DOHH2 (cell line): ENCODE measurements around the gene SLC13A2.

Experiments
- H3F3A ChIP-seq: fragments of 200-600 bp; sonication (generic), shearing (Covaris generic); 2 replicates; pipeline ENCODE4 v1.6.0; 2016; ENCODE audit warnings: antibody characterized with exemption, mild to moderate bottlenecking; ENCODE audit not compliant: control insufficient read depth, insufficient read depth
- H3K27ac ChIP-seq: fragments of 200-600 bp; sonication (generic); 2 replicates; pipeline ENCODE4 v1.5.1; 2014; ENCODE audit warnings: low read depth, mild to moderate bottlenecking, low read length, moderate library complexity
- H3K27me3 ChIP-seq: fragments of 200-600 bp; sonication (generic); 2 replicates; pipeline ENCODE4 v1.6.1; 2014; ENCODE audit warnings: mild to moderate bottlenecking, low read length, mixed read lengths; ENCODE audit not compliant: control insufficient read depth
- H3K36me3 ChIP-seq: fragments of 200-600 bp; sonication (generic); 2 replicates; pipeline ENCODE4 v1.6.1; 2014; ENCODE audit warnings: mild to moderate bottlenecking, low read length, moderate library complexity, mixed read lengths; ENCODE audit not compliant: control insufficient read depth
- H3K4me1 ChIP-seq: fragments of 200-600 bp; sonication (generic); 2 replicates; pipeline ENCODE4 v1.6.1; 2014; ENCODE audit warnings: mild to moderate bottlenecking, low read length, mixed read lengths; ENCODE audit not compliant: control insufficient read depth
- H3K4me2 ChIP-seq: fragments of 200-600 bp; sonication (generic); 2 replicates; pipeline ENCODE4 v1.6.0; 2014; ENCODE audit warnings: mild to moderate bottlenecking, low read length, moderate library complexity
- H3K4me3 ChIP-seq: fragments of 200-600 bp; sonication (generic); 2 replicates; pipeline ENCODE4 v1.5.1; 2014; ENCODE audit warnings: mild to moderate bottlenecking, low read length, mixed read lengths
- H3K79me2 ChIP-seq: fragments of 200-600 bp; sonication (generic); 2 replicates; pipeline ENCODE4 v1.6.1; 2014; ENCODE audit warnings: mild to moderate bottlenecking, low read length, mixed read lengths; ENCODE audit not compliant: control insufficient read depth
- H3K9me2 ChIP-seq: fragments of 200-600 bp; sonication (generic); replicated peaks from 2 replicates; pipeline ENCODE4 v1.6.1; 2014; ENCODE audit warnings: mild to moderate bottlenecking, low read length, mixed read lengths; ENCODE audit not compliant: control insufficient read depth
- H3K9me3 ChIP-seq: fragments of 200-600 bp; sonication (generic); 2 replicates; pipeline ENCODE4 v1.6.1; 2014; ENCODE audit warnings: antibody characterized with exemption, low read length, mixed read lengths; ENCODE audit not compliant: control insufficient read depth, insufficient read depth
- H4K20me1 ChIP-seq: fragments of 200-600 bp; sonication (generic); 2 replicates; pipeline ENCODE4 v1.6.0; 2014; ENCODE audit warnings: low read depth, mild to moderate bottlenecking, antibody characterized with exemption, low read length, moderate library complexity; ENCODE audit not compliant: control insufficient read depth, insufficient read depth
- CTCF ChIP-seq: fragments of 200-600 bp; sonication (generic); IDR thresholded peaks from one replicate; pipeline ENCODE4 v1.5.1; 2014; ENCODE audit warnings: antibody characterized with exemption, mild to moderate bottlenecking, low read depth, low read length; ENCODE audit not compliant: poor library complexity, severe bottlenecking
- EZH2phosphoT487 ChIP-seq: fragments of 200-600 bp; sonication (generic); IDR thresholded peaks from 2 replicates; pipeline ENCODE4 v1.6.1; 2017; ENCODE audit warnings: borderline replicate concordance, mild to moderate bottlenecking, antibody characterized with exemption, low read length, moderate library complexity, mixed read lengths

SLC13A2 gene

GRCh38 chr17:28508211-28508724 is 34.8 kb downstream of the SLC13A2 start:
- Histone ChIP-seq H3K9me3 (no peaks in the 10 kb centered on the region), H3K27me3 (peaks cover 20% of the 10 kb centered on the region), H3K4me1 (no peaks in the 10 kb centered on the region), H3K4me2 (no peak overlapping the region), H3K9me2 (no peaks in the 10 kb centered on the region), H3K27ac (no peak overlapping the region), H3F3A (no peaks in the 10 kb centered on the region), H3K36me3 (no peaks in the 10 kb centered on the region), H3K4me3 (no peak overlapping the region), H4K20me1 (no peaks in the 10 kb centered on the region), H3K79me2 (no peaks in the 10 kb centered on the region)
- TF ChIP-seq CTCF (no peak), EZH2phosphoT487 (no peak)

- Histone ChIP-seq H3K4me3 (no peak overlapping the region), H3K36me3 (no peaks in the 10 kb centered on the region), H3F3A (no peaks in the 10 kb centered on the region), H3K9me2 (no peaks in the 10 kb centered on the region), H3K79me2 (no peaks in the 10 kb centered on the region), H4K20me1 (no peaks in the 10 kb centered on the region), H3K27ac (no peak overlapping the region), H3K27me3 (peaks cover 13% of the 10 kb centered on the region), H3K4me1 (no peaks in the 10 kb centered on the region), H3K9me3 (no peaks in the 10 kb centered on the region), H3K4me2 (no peak overlapping the region)
- no peak for TF ChIP-seq CTCF
- TF ChIP-seq EZH2phosphoT487, result no peak
Measured at GRCh38 chr17:28509789-28510188, 36.3 kb downstream of the SLC13A2 start.

GRCh38 chr17:28511858-28512461 is 38.5 kb downstream of the SLC13A2 start:
- no peaks in the 10 kb centered on the region for H3K9me2 ChIP-seq
- peaks cover 14% of the 10 kb centered on the region; the same call in 1 of the 2 replicates for H3K9me3 ChIP-seq
- H3K79me2 ChIP-seq, result no peaks in the 10 kb centered on the region
- H3K4me3 ChIP-seq, result no peak overlapping the region
- no peaks in the 10 kb centered on the region for H3F3A ChIP-seq
- H3K4me2 ChIP-seq, result no peak overlapping the region
- no peaks in the 10 kb centered on the region for H4K20me1 ChIP-seq
- H3K27ac ChIP-seq, result no peak overlapping the region
- peaks cover 11% of the 10 kb centered on the region for H3K27me3 ChIP-seq
- TF ChIP-seq EZH2phosphoT487 (no peak), CTCF (no peak)
- H3K4me1 ChIP-seq, result no peaks in the 10 kb centered on the region
- no peaks in the 10 kb centered on the region for H3K36me3 ChIP-seq
